ENCODE measurements around the gene CAPZB.

CAPZB gene

GRCh38 chr1:19438516-19439195 lies 46.7 kb downstream of the CAPZB start:
- Mint-ChIP-seq H3K4me1 (peaks cover 84% of the 10 kb centered on the region), H3K27ac (no peak overlapping the region)
- no peak for ATAC-seq

DNA sequence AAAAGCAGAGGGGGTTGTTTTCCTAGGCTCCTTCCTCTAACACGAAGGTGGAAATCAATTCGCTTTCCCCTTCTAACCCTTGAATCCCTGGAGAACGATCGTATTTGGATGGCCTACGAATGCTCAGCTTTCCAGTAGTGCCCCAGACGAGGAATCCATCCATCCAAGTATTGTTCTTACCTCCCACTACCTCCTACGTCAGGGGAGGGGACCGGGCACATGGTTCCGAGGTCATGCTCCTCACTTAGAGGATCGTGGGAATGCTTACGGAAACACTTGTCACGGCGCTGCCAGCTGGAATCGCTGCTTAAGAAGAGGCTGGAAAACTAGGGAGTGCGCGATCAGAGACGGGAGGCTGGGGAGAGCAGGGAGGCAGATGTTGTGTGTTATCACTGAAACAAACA lies 47.4 kb downstream of the CAPZB start:
- no peaks in the 10 kb centered on the region for H3K27me3 Mint-ChIP-seq
- peaks cover 85% of the 10 kb centered on the region for H3K4me1 Mint-ChIP-seq
- ATAC-seq = no peak
- H3K4me3 Mint-ChIP-seq = no peak overlapping the region
- no peaks in the 10 kb centered on the region for H3K9me3 Mint-ChIP-seq
- peaks cover 26% of the 10 kb centered on the region for H3K36me3 Mint-ChIP-seq
- H3K27ac Mint-ChIP-seq = peak overlapping the region; percentile 42

More at GRCh38 chr1:19438516-19439195, 46.7 kb downstream of the CAPZB start:
- Mint-ChIP-seq H3K9me3 (no peaks in the 10 kb centered on the region), H3K36me3 (peaks cover 22% of the 10 kb centered on the region), H3K4me3 (no peak overlapping the region), H3K27me3 (no peaks in the 10 kb centered on the region)

DNA sequence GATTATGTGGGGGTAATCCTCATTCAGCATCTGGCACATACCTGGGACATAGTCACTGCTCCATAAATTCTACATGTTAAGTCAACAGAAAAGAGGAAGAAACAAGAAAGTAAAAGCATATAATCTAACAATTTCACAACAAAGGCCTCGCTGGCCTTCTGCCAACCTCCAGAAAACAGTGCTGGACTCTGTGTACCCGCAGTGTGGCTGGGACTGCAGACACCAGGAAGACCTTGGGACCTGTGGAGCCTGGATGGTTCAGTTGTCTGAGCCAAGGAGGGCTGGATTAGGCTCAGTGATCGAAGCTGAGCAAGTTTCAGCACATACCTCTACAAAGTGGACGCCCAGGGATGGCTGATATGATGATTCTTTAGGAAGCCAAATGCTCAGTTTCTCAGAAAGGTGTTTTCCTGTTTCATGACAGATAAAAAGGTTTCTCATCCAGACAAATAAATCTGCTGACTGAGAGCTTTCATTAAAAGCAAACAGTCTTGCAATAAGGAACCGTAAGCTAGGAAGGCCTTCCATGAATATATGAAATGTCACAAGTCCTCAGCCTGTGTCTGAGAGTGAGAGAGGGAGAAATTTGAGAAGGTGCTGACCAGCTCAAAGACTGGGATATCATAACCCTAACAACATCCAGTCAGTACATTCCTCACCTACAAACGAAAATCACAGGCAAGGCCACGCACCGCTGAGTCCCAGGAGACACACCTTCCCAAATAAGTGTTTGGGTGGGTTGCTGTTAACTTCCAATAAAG lies 48.4 kb downstream of the CAPZB start:
- Mint-ChIP-seq H3K4me1 (peaks cover 80% of the 10 kb centered on the region), H3K4me3 (no peak overlapping the region), H3K9me3 (no peaks in the 10 kb centered on the region), H3K27me3 (no peaks in the 10 kb centered on the region), H3K36me3 (peaks cover 30% of the 10 kb centered on the region), H3K27ac (peak overlapping the region; percentile 42)
- no peak for ATAC-seq

DNA sequence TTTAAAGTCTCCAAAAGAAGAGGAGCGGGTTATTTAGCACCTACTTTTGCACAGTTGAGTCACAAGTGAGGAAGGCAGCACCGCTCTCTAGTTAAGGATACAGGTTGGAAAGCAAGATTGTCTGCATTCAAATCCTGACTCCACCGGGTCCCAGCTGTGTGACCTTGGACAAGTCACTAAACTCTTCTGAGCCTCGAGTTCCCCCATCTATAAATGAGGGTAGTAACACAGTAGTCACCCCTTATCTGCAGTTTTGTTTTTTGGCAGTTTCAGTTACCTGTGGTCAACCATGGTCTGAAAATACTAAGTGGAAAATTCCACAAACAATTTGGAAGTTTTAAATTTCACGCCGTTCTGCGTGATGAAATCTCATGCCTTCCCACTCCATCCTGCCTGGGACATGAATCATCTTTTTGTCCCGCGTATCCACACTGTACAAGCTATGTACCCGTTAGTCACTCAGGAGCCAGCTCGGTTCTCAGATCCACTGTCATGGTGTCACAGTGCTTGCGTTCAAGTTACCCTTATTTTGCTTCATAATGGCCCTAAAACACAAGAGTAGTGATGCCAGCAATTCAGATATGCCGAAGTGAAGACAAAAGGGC lies 49.4 kb downstream of the CAPZB start:
- no peak overlapping the region for H3K4me3 Mint-ChIP-seq
- no peak for ATAC-seq
- H3K27ac Mint-ChIP-seq = peak overlapping the region; percentile 42
- no peaks in the 10 kb centered on the region for H3K9me3 Mint-ChIP-seq
- no peaks in the 10 kb centered on the region for H3K27me3 Mint-ChIP-seq
- peaks cover 30% of the 10 kb centered on the region for H3K36me3 Mint-ChIP-seq
- peaks cover 76% of the 10 kb centered on the region for H3K4me1 Mint-ChIP-seq

- Mint-ChIP-seq H3K4me3 (no peak overlapping the region), H3K27ac (peak overlapping the region; percentile 19), H3K36me3 (peaks cover 30% of the 10 kb centered on the region), H3K9me3 (no peaks in the 10 kb centered on the region), H3K4me1 (peaks cover 76% of the 10 kb centered on the region), H3K27me3 (no peaks in the 10 kb centered on the region)
- ATAC-seq = no peak
Measured at GRCh38 chr1:19435181-19435580, 50.2 kb downstream of the CAPZB start.

DNA sequence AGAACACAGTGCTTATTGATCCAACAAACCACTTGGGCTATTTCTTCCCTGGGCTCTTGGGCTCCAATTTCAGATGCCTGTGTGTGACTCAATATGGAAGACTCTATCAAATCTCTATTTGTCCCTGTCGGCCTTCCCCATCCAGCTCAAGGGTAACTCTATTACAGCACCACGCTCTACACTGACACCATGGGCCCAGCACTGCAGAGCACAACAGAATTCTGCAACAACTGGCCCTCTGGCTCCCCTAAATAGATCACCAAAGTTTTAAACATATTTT lies 51.7 kb downstream of the CAPZB start:
- Mint-ChIP-seq H3K4me3 (no peak overlapping the region), H3K27ac (no peak overlapping the region), H3K4me1 (peaks cover 80% of the 10 kb centered on the region), H3K36me3 (peaks cover 30% of the 10 kb centered on the region), H3K9me3 (no peaks in the 10 kb centered on the region), H3K27me3 (no peaks in the 10 kb centered on the region)
- no peak for ATAC-seq

DNA sequence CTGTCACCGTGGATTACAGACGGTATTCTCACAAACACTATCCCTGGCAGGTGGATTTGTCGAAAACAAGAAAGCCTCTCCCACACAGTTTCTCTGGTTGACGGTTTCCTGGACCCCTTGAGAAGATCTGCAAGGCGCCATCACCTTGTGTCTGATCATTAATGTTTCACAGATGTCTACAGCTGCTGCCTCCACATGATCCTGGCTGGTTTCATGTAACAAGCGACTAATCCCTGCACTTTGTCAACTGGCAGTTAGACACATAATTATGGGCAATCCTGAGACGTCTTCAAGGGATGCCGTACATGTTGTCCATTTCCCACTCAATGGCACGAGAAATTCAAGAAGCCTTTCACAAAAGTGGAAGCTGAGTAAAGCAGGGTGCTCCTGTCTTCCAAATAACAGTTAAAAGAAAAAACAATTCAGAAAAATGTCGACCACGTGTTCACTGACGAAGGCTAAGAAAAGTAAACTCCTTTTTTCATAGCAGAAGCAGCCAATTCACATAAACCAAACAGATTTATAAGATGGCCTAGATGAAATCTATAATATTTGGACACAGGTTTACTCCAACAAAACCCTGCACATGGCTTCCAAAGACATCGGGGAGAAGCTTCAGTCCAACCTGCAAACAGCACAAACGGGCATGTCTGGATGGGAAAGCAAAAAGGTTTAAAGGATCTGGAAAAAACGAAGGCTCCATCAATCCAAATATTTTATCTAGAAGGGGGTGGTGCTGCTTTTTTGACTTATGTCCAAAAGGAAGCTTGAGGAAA lies 52.2 kb downstream of the CAPZB start:
- no peaks in the 10 kb centered on the region for H3K9me3 Mint-ChIP-seq
- no peaks in the 10 kb centered on the region for H3K27me3 Mint-ChIP-seq
- H3K4me1 Mint-ChIP-seq = peaks cover 83% of the 10 kb centered on the region
- H3K27ac Mint-ChIP-seq = no peak overlapping the region
- no peak for ATAC-seq
- no peak overlapping the region for H3K4me3 Mint-ChIP-seq
- peaks cover 30% of the 10 kb centered on the region for H3K36me3 Mint-ChIP-seq

DNA sequence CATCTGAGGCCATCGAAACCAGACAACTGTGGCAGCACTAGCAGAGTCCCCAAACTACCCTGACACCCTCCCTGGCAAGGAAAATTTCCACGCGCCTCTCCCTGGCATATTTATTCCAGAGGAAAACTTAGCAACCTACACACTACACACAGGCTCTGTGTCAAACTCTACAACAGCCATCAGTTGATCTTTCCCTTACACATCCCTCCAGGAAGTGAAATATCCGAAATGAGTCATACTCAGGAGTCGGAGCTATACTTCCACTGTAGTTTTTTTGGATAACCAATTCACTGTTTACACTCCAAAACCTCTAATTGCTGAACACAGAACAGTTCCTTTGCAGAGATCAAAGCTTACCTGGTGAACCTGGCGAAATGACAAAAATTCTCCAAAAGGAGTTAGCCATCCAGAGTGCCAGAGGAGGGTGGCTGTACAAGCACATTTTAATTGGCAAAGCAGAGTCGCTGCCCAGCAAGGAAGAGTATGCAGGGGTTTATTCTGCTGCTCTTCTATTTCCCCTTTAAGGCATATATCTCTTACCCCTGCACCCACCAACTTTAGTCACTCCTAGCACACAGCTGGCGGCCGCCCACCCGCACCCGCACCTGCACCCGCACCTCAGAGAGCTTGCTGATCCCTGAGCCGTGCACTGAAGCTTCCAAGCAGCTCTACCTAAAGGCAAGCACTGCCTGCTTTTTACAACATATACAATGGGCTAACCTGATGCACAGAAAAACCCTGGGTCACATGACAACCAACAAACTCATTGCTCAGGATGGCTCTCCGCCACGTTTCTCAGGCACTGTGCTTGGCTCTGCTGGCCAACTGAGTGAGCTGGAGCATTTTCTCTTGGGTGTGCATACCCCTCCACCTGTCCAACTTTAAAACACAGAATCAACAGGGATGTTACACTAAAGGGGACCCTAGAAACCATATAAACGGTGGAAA lies 54.9 kb downstream of the CAPZB start:
- no peak for ATAC-seq
- Mint-ChIP-seq H3K27me3 (no peaks in the 10 kb centered on the region), H3K27ac (peak overlapping the region; percentile 47), H3K4me3 (no peak overlapping the region), H3K4me1 (peaks cover 70% of the 10 kb centered on the region), H3K9me3 (no peaks in the 10 kb centered on the region), H3K36me3 (peaks cover 13% of the 10 kb centered on the region)

GRCh38 chr1:19429611-19430010 lies 55.7 kb downstream of the CAPZB start:
- no peak for ATAC-seq
- peaks cover 71% of the 10 kb centered on the region for H3K4me1 Mint-ChIP-seq
- H3K27me3 Mint-ChIP-seq = no peaks in the 10 kb centered on the region
- H3K36me3 Mint-ChIP-seq = peaks cover 13% of the 10 kb centered on the region
- H3K4me3 Mint-ChIP-seq = no peak overlapping the region
- H3K9me3 Mint-ChIP-seq = no peaks in the 10 kb centered on the region
- H3K27ac Mint-ChIP-seq = peak overlapping the region; percentile 47

GRCh38 chr1:19427087-19427781 lies 58.1 kb downstream of the CAPZB start:
- Mint-ChIP-seq H3K4me3 (no peak overlapping the region), H3K27me3 (no peaks in the 10 kb centered on the region), H3K27ac (peak overlapping the region; percentile 63), H3K9me3 (no peaks in the 10 kb centered on the region), H3K4me1 (peaks cover 75% of the 10 kb centered on the region), H3K36me3 (peaks cover 5% of the 10 kb centered on the region)
- ATAC-seq = no peak

DNA sequence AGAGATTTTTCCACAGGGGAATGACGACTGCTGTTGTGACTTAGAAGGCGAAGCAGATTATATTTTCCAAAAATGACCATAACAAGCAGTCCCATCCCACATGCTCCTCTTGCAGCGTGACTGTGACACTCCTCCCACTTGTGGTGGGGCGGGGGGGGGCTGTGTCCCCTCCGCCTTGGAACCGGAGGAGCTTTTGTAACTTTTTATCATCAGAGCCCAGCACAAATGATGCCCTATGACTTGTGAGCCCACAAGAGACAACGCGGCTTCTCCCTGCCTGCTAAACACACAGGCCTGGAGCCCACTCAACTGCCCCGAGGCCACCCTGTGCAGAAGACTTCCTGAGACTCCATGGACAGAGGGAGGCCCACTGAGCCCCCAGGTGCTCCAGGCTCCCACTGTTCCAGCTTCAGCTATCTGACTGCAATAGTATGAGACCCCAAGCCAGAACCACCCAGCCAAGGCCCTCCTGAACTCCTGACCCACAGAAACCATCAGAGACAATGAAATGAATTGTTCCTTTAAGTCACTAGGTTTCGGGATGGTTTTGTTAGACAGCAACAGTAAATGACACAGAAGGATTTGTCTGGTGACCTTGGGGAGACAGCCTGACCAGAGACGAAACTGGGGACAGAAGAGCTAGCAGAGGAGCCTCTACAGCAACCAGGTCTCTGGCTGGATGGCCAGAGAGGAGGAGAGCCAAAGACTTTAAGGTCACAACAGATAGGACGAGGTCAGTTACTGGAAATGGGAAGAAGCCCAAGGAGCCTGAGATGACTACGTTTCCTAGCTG lies 58.8 kb downstream of the CAPZB start:
- peaks cover 5% of the 10 kb centered on the region for H3K36me3 Mint-ChIP-seq
- ATAC-seq = no peak
- H3K27ac Mint-ChIP-seq = peak overlapping the region; percentile 63
- H3K4me1 Mint-ChIP-seq = peaks cover 82% of the 10 kb centered on the region
- H3K27me3 Mint-ChIP-seq = no peaks in the 10 kb centered on the region
- no peaks in the 10 kb centered on the region for H3K9me3 Mint-ChIP-seq
- H3K4me3 Mint-ChIP-seq = no peak overlapping the region

GRCh38 chr1:19425646-19426239 lies 59.6 kb downstream of the CAPZB start:
- peaks cover 83% of the 10 kb centered on the region for H3K4me1 Mint-ChIP-seq

More at GRCh38 chr1:19425646-19426239, 59.6 kb downstream of the CAPZB start:
- Mint-ChIP-seq H3K9me3 (no peaks in the 10 kb centered on the region), H3K27ac (peak overlapping the region; percentile 5), H3K4me3 (no peak overlapping the region), H3K36me3 (peaks cover 5% of the 10 kb centered on the region), H3K27me3 (no peaks in the 10 kb centered on the region)
- ATAC-seq = no peak
